NB4 (cell line): ENCODE measurements around the gene INPP5A.
"Not testable (repeated sequence)": the region's sequence is repeated elsewhere in the genome, so short reads cannot be mapped to it uniquely, and the experiment has no call there.

Experiments
- DNase-seq: peaks from one replicate; pipeline ENCODE4 v3.0.0; 2010; ENCODE audit warnings: low read depth
- H3K4me3 ChIP-seq: one replicate; pipeline ENCODE4 v1.5.1; 2011; ENCODE audit warnings: mild to moderate bottlenecking, low read depth, low read length, moderate library complexity
- CTCF ChIP-seq: IDR thresholded peaks from one replicate; pipeline ENCODE4 v1.5.1; 2012; ENCODE audit warnings: low read depth, low read length
- MAX ChIP-seq: IDR thresholded peaks from 2 replicates; pipeline ENCODE4 v1.6.1; 2011; ENCODE audit warnings: low read depth, low read length
- MYC ChIP-seq: IDR thresholded peaks from 2 replicates; pipeline ENCODE4 v1.6.1; 2011; ENCODE audit warnings: low read depth, low read length
- POLR2A ChIP-seq: IDR thresholded peaks from 2 replicates; pipeline ENCODE4 v1.6.1; 2011; ENCODE audit warnings: mild to moderate bottlenecking; ENCODE audit not compliant: insufficient read length; ENCODE audit errors: extremely low read depth

Gene INPP5A

GRCh38 chr10:132701099-132701845 is 163.7 kb downstream of the INPP5A start:
- H3K4me3 ChIP-seq, result no peak overlapping the region
- TF ChIP-seq MAX, result no peak
- no peak for TF ChIP-seq MYC
- no peak for TF ChIP-seq POLR2A
- no peak for TF ChIP-seq CTCF
- no peak for DNase-seq

- DNase-seq, result no peak
- no peak overlapping the region for H3K4me3 ChIP-seq
- TF ChIP-seq MYC (no peak), POLR2A (no peak), CTCF (no peak), MAX (no peak)
Measured at GRCh38 chr10:132701846-132702190, 164.2 kb downstream of the INPP5A start.

GRCh38 chr10:132702601-132703418 is 165.2 kb downstream of the INPP5A start:
- TF ChIP-seq POLR2A (no peak), MAX (no peak), MYC (no peak), CTCF (no peak)
- DNase-seq, result no peak
- H3K4me3 ChIP-seq, result no peak overlapping the region

GRCh38 chr10:132703419-132704007 is 165.9 kb downstream of the INPP5A start:
- no peak overlapping the region for H3K4me3 ChIP-seq
- no peak for DNase-seq
- TF ChIP-seq MAX, result no peak
- no peak for TF ChIP-seq POLR2A
- TF ChIP-seq CTCF, result no peak
- no peak for TF ChIP-seq MYC

GRCh38 chr10:132704008-132704814 is 166.6 kb downstream of the INPP5A start:
- TF ChIP-seq MAX (no peak), POLR2A (no peak), MYC (no peak), CTCF (no peak)
- H3K4me3 ChIP-seq, result no peak overlapping the region
- DNase-seq, result no peak

GRCh38 chr10:132704815-132705064 is 167.2 kb downstream of the INPP5A start:
- DNase-seq, H3K4me3 ChIP-seq: not testable (repeated sequence)
